ENCODE results near the gene SDK2. TPM values are rescaled to one million over a fixed set of nuclear protein-coding genes. Genes with fewer than 3 reads are reported as not detected.

SDK2 gene
- total and polyA plus RNA-seq, 2 of the 4 experiments (the other 2 are of a cell fraction) = under 0.01 to 0.03 TPM

GRCh38 chr17:73490851-73491250 lies 153.4 kb downstream of the SDK2 start:
- no peak overlapping the region for H3K23ac ChIP-seq (ENCODE audit: low read depth, low read length)
- H3K79me1 ChIP-seq (ENCODE audit: low read depth in 1 of 2, low read length in 2 of 2) = no peaks in the 10 kb centered on the region
- intact Hi-C loops (cut with micrococcal nuclease) = no loop called here
- no peak overlapping the region for H2AK9ac ChIP-seq (replicated peaks; ENCODE audit: low read depth, low read length, poor library complexity)
- no peaks in the 10 kb centered on the region for H4K20me1 ChIP-seq (ENCODE audit: insufficient read depth, low read length)
- H2BK120ac ChIP-seq (ENCODE audit: low read depth, low read length) = no peak overlapping the region
- ChIA-PET CTCF (no interaction called here), POLR2A (ENCODE audit: unreplicated experiment) (no interaction called here)
- ATAC-seq (ENCODE audit: low read depth) (no peak), DNase-seq (no peak)
- H2BK15ac ChIP-seq (ENCODE audit: low read depth, low read length) = no peak overlapping the region
- no peak overlapping the region for H3K4me3 ChIP-seq (ENCODE audit: insufficient read depth, low read depth, low read length)
- no peak overlapping the region for H2BK20ac ChIP-seq (ENCODE audit: low read depth, low read length)
- dilution Hi-C loops (cut with HindIII; ENCODE audit: low sequenced_read_pairs, unreplicated experiment) = no loop called here
- no peaks in the 10 kb centered on the region for H3K4me1 ChIP-seq (ENCODE audit: control insufficient read depth, insufficient read depth, low read length)
- no CpG with 5 or more reads among the region's 3 CpGs for WGBS, 2 experiments (ENCODE audit: extremely low coverage in 2 of 2, insufficient read length in 1 of 2)
- no peak overlapping the region for H2AK5ac ChIP-seq (ENCODE audit: low read depth, low read length)
- H3K9ac ChIP-seq (ENCODE audit: low read depth, low read length) = no peak overlapping the region
- in situ Hi-C loops (cut with MboI; ENCODE audit: low sequenced_read_pairs) = no loop called here
- 0 out of 2 replicates have a peak, but pooled peaks cover 1% of the 10 kb centered on the region for H3K9me3 ChIP-seq (ENCODE audit: control insufficient read depth, insufficient read depth, low read length)
- no peak overlapping the region for H4K91ac ChIP-seq (ENCODE audit: insufficient read depth, low read depth, low read length)
- H3K4ac ChIP-seq (ENCODE audit: low read depth, low read length) = no peak overlapping the region
- no peak overlapping the region for H3K4me2 ChIP-seq (ENCODE audit: low read depth, low read length)
- no peak overlapping the region for H3K14ac ChIP-seq (replicated peaks; ENCODE audit: low read depth, low read length)
- no peak overlapping the region for H4K5ac ChIP-seq (ENCODE audit: low read depth, low read length)
- no peak overlapping the region for H2BK5ac ChIP-seq (ENCODE audit: low read depth, low read length, poor library complexity, severe bottlenecking)
- H3K36me3 ChIP-seq (ENCODE audit: control insufficient read depth, insufficient read depth, low read length) = no peaks in the 10 kb centered on the region
- no peak overlapping the region for H3K27ac ChIP-seq (ENCODE audit: insufficient read depth, low read length)
- TF ChIP-seq RAD21 (IDR thresholded peaks at IDR 0.05; ENCODE audit: low read length) (no peak), USF2 (IDR thresholded peaks at IDR 0.05; ENCODE audit: low read depth, low read length) (no peak), MAFK (IDR thresholded peaks at IDR 0.05; ENCODE audit: low read depth, low read length) (no peak), CTCF (conservative IDR thresholded peaks at IDR 0.05; ENCODE audit: low read depth, low read length) (no peak), POLR2A (IDR thresholded peaks at IDR 0.05; ENCODE audit: low read depth, low read length) (no peak), CEBPB (IDR thresholded peaks at IDR 0.05; ENCODE audit: low read depth, low read length) (no peak), CHD1 (IDR thresholded peaks at IDR 0.05; ENCODE audit: low read depth, low read length) (no peak), NFE2L2 (IDR thresholded peaks at IDR 0.05; ENCODE audit: low read depth, low read length) (no peak), MAZ (IDR thresholded peaks at IDR 0.05; ENCODE audit: borderline replicate concordance, low read depth, low read length) (no peak), SMC3 (IDR thresholded peaks at IDR 0.05; ENCODE audit: low read depth, low read length) (no peak), FOS (IDR thresholded peaks at IDR 0.05; ENCODE audit: low read depth, low read length) (no peak)
- no TSS peak for BruUV-seq (replicated peaks)
- no peak overlapping the region for H4K8ac ChIP-seq (ENCODE audit: low read depth in 2 of 2, low read length in 2 of 2)
- no peaks in the 10 kb centered on the region for H3K9me1 ChIP-seq (ENCODE audit: insufficient read depth, low read length)
- H3K56ac ChIP-seq (ENCODE audit: extremely low read depth, insufficient read depth, low read length) = no peak overlapping the region
- H2AFZ ChIP-seq (replicated peaks; ENCODE audit: low read length, poor library complexity) = no peak overlapping the region
- no peaks in the 10 kb centered on the region; the same call in 1 of the 2 replicates for H3K27me3 ChIP-seq (ENCODE audit: control insufficient read depth, insufficient read depth, low read length)
- no peak overlapping the region for H3K18ac ChIP-seq (ENCODE audit: low read depth, low read length)
